Measurements from ENCODE around the gene HLA-F.

HLA-F gene

GRCh38 chr6:29705389-29706231 lies 17.6 kb upstream of the HLA-F start:
- H3K4me3 ChIP-seq (ENCODE audit: low read depth, low read length): no peak overlapping the region
- TF ChIP-seq CTCF (IDR thresholded peaks at IDR 0.05; ENCODE audit: borderline replicate concordance, insufficient read depth, low read depth, low read length): peak; percentile 43; the same call in 1 of the 2 replicates

GRCh38 chr6:29708432-29709179 lies 14.6 kb upstream of the HLA-F start:
- TF ChIP-seq CTCF (IDR thresholded peaks at IDR 0.05; ENCODE audit: borderline replicate concordance, insufficient read depth, low read depth, low read length): no peak
- no peak overlapping the region for H3K4me3 ChIP-seq (ENCODE audit: low read depth, low read length)

- TF ChIP-seq CTCF (IDR thresholded peaks at IDR 0.05; ENCODE audit: borderline replicate concordance, insufficient read depth, low read depth, low read length): no peak
- H3K4me3 ChIP-seq (ENCODE audit: low read depth, low read length): no peak overlapping the region
These were observed 14.0 kb upstream of the HLA-F start for GRCh38 chr6:29709188-29709587.

- H3K4me3 ChIP-seq (ENCODE audit: low read depth, low read length): no peak overlapping the region
- no peak for TF ChIP-seq CTCF (IDR thresholded peaks at IDR 0.05; ENCODE audit: borderline replicate concordance, insufficient read depth, low read depth, low read length)
These were observed 12.8 kb upstream of the HLA-F start for GRCh38 chr6:29710281-29710941.

GRCh38 chr6:29720863-29721262 lies 2.4 kb upstream of the HLA-F start:
- peak; percentile 20; the same call in 1 of the 2 replicates for TF ChIP-seq CTCF (IDR thresholded peaks at IDR 0.05; ENCODE audit: borderline replicate concordance, insufficient read depth, low read depth, low read length)
- no peak overlapping the region for H3K4me3 ChIP-seq (ENCODE audit: low read depth, low read length)

- H3K4me3 ChIP-seq (ENCODE audit: low read depth, low read length): peak overlapping the region; percentile 91
- no peak for TF ChIP-seq CTCF (IDR thresholded peaks at IDR 0.05; ENCODE audit: borderline replicate concordance, insufficient read depth, low read depth, low read length)
These were observed 693 bp downstream of the HLA-F start for GRCh38 chr6:29723666-29724588.
